Colonic mucosa (tissue), 4 donors: ENCODE measurements around the gene SF3B3. TPM values are rescaled to one million over a fixed set of nuclear protein-coding genes. Genes with fewer than 3 reads are reported as not detected.

Source experiments
- DNase-seq: peaks from one replicate; pipeline ENCODE4 v3.0.0-alpha.2; 2020
- H3K27ac ChIP-seq: fragments of 200-600 bp; one replicate; pipeline ENCODE4 v1.8.0; 2021
- H3K27me3 ChIP-seq: fragments of 200-600 bp; one replicate; pipeline ENCODE4 v1.8.0; 2021
- H3K36me3 ChIP-seq: fragments of 200-600 bp; one replicate; pipeline ENCODE4 v1.8.0; 2021
- H3K4me1 ChIP-seq: fragments of 200-600 bp; one replicate; pipeline ENCODE4 v1.8.0; 2021; ENCODE audit warnings: mild to moderate bottlenecking
- H3K4me3 ChIP-seq: fragments of 200-600 bp; one replicate; pipeline ENCODE4 v1.8.0; 2021
- H3K9ac ChIP-seq, 2 donors: one replicate each; pipeline ENCODE4 v1.7.0; 2013; ENCODE audit warnings: control low read depth in 2 of 2, low read depth in 2 of 2, low read length in 2 of 2
- H3K9me3 ChIP-seq: fragments of 200-600 bp; one replicate; pipeline ENCODE4 v1.8.0; 2021
- intact Hi-C: fragments of 100-400 bp; cut with DNase I; formaldehyde crosslinking; loops from one replicate; pipeline ENCODE4 v1.14.1; 2022
- total RNA-seq, 2 donors: library from RNA; stranded (reverse); fragmentation: NEBNext Ultra II Directional in 1 of 2; extraction: Animal tissue kit (Norgen Biotek cat#: 25700) in 1 of 2; gene quantifications; one replicate each; pipeline ENCODE4 v1.2.1, GENCODE V29; 2021
- TF ChIP-seq, protein P1 (sequence below): fragments of 200-600 bp; IDR thresholded peaks from one replicate; pipeline ENCODE4 v1.8.0; 2022; ENCODE audit warnings: antibody characterized with exemption, mild to moderate bottlenecking
- donor health status: healthy.
- donor health status: DM: no; HTN: no; CAD: no.
- donor health status: DM: no; HTN: no; CAD: no.

Gene SF3B3
- total RNA-seq, 2 donors from 2014 or later = 182 to 369 TPM

GRCh38 chr16:70478912-70479341 is 44.7 kb upstream of the SF3B3 start:
- H3K4me1 ChIP-seq = no peaks in the 10 kb centered on the region
- H3K9ac ChIP-seq = no peak overlapping the region
- TF ChIP-seq, protein P1, sequence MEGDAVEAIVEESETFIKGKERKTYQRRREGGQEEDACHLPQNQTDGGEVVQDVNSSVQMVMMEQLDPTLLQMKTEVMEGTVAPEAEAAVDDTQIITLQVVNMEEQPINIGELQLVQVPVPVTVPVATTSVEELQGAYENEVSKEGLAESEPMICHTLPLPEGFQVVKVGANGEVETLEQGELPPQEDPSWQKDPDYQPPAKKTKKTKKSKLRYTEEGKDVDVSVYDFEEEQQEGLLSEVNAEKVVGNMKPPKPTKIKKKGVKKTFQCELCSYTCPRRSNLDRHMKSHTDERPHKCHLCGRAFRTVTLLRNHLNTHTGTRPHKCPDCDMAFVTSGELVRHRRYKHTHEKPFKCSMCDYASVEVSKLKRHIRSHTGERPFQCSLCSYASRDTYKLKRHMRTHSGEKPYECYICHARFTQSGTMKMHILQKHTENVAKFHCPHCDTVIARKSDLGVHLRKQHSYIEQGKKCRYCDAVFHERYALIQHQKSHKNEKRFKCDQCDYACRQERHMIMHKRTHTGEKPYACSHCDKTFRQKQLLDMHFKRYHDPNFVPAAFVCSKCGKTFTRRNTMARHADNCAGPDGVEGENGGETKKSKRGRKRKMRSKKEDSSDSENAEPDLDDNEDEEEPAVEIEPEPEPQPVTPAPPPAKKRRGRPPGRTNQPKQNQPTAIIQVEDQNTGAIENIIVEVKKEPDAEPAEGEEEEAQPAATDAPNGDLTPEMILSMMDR = no peak
- intact Hi-C loops = no loop called here
- H3K4me3 ChIP-seq = no peak overlapping the region
- DNase-seq = no peak
- no peaks in the 10 kb centered on the region for H3K9me3 ChIP-seq
- H3K27me3 ChIP-seq = no peaks in the 10 kb centered on the region
- no peak overlapping the region for H3K27ac ChIP-seq
- no peaks in the 10 kb centered on the region for H3K36me3 ChIP-seq

- H3K27me3 ChIP-seq = no peaks in the 10 kb centered on the region
- H3K9me3 ChIP-seq = no peaks in the 10 kb centered on the region
- intact Hi-C loops = no loop called here
- no peak overlapping the region for H3K4me3 ChIP-seq
- DNase-seq = no peak
- no peak overlapping the region for H3K9ac ChIP-seq
- no peak overlapping the region for H3K27ac ChIP-seq
- peaks cover 6% of the 10 kb centered on the region for H3K36me3 ChIP-seq
- TF ChIP-seq, protein P1 = no peak
- H3K4me1 ChIP-seq = no peaks in the 10 kb centered on the region
Observed at GRCh38 chr16:70480127-70481105, 43.2 kb upstream of the SF3B3 start.

DNA sequence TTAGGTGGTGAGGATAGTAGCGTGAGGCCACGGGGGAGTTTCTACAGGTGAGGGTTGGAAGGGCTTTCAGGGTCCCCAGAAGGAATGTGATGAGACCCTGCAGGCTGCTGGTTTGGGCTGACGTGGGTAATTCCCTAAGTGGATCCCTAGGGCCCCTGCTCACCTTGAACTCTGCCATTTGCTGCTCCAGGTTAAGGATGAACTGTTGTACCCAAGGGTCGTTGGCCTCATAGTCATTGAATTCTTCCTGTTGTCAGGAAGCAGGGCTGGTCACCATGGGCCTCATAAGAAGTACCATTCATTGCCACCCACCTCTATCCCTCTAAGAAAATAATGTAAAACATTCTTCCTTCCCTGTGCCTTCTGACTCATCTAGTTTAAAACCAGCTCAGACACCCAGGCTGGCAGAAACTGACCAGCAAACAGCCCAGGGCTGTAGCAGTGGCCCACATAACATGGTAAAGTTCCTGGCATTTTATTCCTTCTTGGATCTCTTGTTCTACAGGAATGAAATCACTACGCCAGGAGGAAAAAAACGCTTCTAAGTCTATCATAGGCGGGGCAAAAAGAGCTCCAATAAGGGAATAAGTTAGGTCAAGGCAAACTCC is 41.6 kb upstream of the SF3B3 start:
- H3K27me3 ChIP-seq = no peaks in the 10 kb centered on the region
- peaks cover 6% of the 10 kb centered on the region for H3K36me3 ChIP-seq
- no peaks in the 10 kb centered on the region for H3K9me3 ChIP-seq
- intact Hi-C loops = no loop called here
- TF ChIP-seq, protein P1 = no peak
- no peak for DNase-seq
- H3K9ac ChIP-seq = no peak overlapping the region
- H3K4me1 ChIP-seq = no peaks in the 10 kb centered on the region
- no peak overlapping the region for H3K27ac ChIP-seq
- H3K4me3 ChIP-seq = no peak overlapping the region

DNA sequence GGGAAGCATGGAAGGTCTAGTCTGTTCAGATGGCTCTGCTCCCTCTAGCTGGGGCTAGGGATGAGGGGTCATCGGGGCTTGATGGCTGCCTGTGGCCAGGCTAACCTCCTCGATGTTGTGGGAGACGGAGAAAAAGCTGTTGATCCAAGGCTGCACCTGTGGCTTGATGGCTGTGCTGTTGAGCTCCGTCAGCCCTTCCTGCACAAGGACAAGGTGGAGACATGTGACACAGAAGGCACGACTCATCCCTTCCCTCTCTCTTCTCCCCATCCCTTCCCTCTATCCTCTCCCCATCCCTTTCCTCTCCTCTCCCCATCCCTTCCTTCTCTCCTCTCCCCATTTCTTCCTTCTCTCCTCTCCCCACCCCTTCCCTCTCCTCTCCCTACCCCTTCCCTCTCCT is 41.0 kb upstream of the SF3B3 start:
- Histone ChIP-seq H3K4me1 (no peaks in the 10 kb centered on the region), H3K9me3 (no peaks in the 10 kb centered on the region), H3K4me3 (no peak overlapping the region), H3K27me3 (no peaks in the 10 kb centered on the region), H3K27ac (no peak overlapping the region), H3K9ac (no peak overlapping the region), H3K36me3 (peaks cover 6% of the 10 kb centered on the region)
- intact Hi-C loops = no loop called here
- TF ChIP-seq, protein P1 = no peak
- DNase-seq = no peak

DNA sequence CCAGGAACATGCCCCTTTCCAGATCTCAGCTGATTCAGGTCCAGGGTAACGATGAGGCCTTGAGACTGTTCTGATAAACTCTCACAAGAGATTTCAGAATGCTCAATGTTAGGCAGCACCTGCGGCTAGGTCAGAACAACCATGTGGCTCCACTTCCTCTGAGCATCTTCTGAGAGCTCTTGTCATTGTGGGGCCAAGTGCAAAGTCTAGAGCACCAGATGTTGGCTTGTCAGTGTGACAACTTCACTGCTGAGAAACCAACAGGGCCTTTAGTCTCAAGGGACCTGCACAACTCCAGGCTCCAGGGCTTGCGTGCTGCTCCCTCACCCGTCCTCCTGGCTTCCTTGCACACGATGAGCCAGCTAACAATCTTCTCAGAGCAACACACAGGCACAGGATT is 40.2 kb upstream of the SF3B3 start:
- H3K27ac ChIP-seq = no peak overlapping the region
- no peak overlapping the region for H3K9ac ChIP-seq
- DNase-seq = no peak
- no peaks in the 10 kb centered on the region for H3K9me3 ChIP-seq
- H3K4me1 ChIP-seq = no peaks in the 10 kb centered on the region
- H3K27me3 ChIP-seq = no peaks in the 10 kb centered on the region
- peaks cover 6% of the 10 kb centered on the region for H3K36me3 ChIP-seq
- intact Hi-C loops = no loop called here
- H3K4me3 ChIP-seq = no peak overlapping the region
- TF ChIP-seq, protein P1 = no peak
